A549 treated with ZK216348 at 1 μM for 4 hours (cell line): Measurements from ENCODE around the gene ZNF512. TPM values are rescaled to one million over a fixed set of nuclear protein-coding genes. Genes with fewer than 3 reads are reported as not detected.

Experiments
- total RNA-seq: library from RNA; stranded (reverse); fragments of 200-300 nt; extraction: Qiagen RNA extraction; gene quantifications from 5 replicates; pipeline ENCODE4 v1.2.3, GENCODE V29; 2022; ENCODE audit warnings: low read depth

Gene ZNF512
- total RNA-seq: 15.5 to 19.4 TPM (median 18.4 TPM) in 5 replicates

GRCh38 chr2:27582695-27583389 is at the start of gene ZNF512:
TSS of gene ZNF512 (plus strand) at chr2:27583042. CDS start at chr2:27583113, 71 bp downstream.

DNA sequence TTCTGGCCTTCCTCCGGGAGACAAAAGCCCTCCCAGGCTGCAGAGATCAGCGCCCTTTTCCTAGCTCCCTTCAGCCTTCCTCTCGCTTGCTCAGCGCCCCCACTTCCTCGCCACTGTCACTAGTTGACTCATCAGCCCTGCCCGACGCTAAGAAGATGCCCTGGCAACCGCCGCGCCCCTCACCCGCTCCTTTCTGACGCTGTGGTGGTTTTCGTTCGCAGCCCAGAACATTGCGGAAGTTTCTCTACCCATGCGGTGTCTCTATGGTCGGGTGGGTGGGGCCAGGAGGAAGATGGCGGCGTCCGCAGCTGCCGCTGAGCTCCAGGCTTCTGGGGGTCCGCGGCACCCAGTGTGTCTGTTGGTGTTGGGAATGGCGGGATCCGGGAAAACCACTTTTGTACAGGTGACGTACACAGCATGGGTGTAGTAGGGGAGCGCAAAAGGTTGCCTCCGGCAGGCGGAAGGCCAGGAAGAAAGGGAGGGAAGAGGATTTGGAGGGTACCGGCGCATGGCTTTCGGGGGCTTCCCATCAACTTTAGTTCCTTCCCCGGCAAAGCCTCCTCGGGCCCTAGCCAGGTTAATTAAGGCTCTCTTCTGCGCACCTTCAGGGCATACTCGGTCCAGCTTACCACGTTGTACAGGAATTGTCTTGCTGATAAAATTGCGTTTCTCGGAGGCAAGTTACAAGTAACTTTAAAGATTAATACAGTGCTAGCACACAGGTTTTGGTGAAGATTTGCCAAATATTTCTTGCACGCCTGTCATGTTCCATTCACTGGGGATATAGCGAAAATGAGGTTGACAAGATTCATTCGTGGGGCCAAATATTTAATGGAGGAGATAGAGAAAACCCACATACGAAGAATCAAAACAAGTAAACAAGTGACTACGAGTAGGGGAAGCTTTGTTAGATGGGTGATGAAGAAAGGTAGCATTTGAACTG is 46.2 kb downstream of the ZNF512 start, which contains the start of the genes CCDC121 and GPN1:
CCDC121 (minus strand) TSS at position 246 of the 943 bp plus-strand sequence. CDS start 1,213 bp downstream, outside the sequence.
GPN1 (plus strand) TSS at position 284 of the 943 bp plus-strand sequence; CDS start at position 293, 9 bp downstream.

GRCh38 chr2:27663285-27664153 is 80.7 kb downstream of the ZNF512 start, which contains the start of the genes SLC4A1AP and SUPT7L:
TSS of gene SLC4A1AP (plus strand) at chr2:27663889. CDS start at chr2:27663915, 26 bp downstream.
TSS of gene SUPT7L (minus strand) at chr2:27663614. CDS start at chr2:27662192, 1,422 bp downstream.

Other genes with a start within 250 kb of the ZNF512 start
- gene GTF3C2, start 226.3 kb upstream of the ZNF512 start, total RNA-seq: 57.1 to 70.8 TPM (median 62.9 TPM) in 5 replicates
- 54.9 to 66.2 TPM (median 62.1 TPM) in 5 replicates for gene EIF2B4, start 212.7 kb upstream of the ZNF512 start, total RNA-seq
- gene SNX17, start 212.4 kb upstream of the ZNF512 start, total RNA-seq: 123 to 145 TPM (median 138 TPM) in 5 replicates
- gene ZNF513, start 202.3 kb upstream of the ZNF512 start, total RNA-seq: 6.2 to 14.6 TPM (median 14.5 TPM) in 5 replicates
- 148 to 181 TPM (median 176 TPM) in 5 replicates for gene PPM1G, start 173.5 kb upstream of the ZNF512 start, total RNA-seq
- gene NRBP1, start 154.4 kb upstream of the ZNF512 start, total RNA-seq: 111 to 138 TPM (median 135 TPM) in 5 replicates
- gene KRTCAP3, start 140.7 kb upstream of the ZNF512 start, total RNA-seq: 0.64 to 0.94 TPM (median 0.74 TPM) in 5 replicates
- 6.6 to 12.6 TPM (median 8.8 TPM) in 5 replicates for gene IFT172, start 93.3 kb upstream of the ZNF512 start, total RNA-seq
- 3.3 to 6.4 TPM (median 4.1 TPM) in 5 replicates for gene FNDC4, start 87.8 kb upstream of the ZNF512 start, total RNA-seq
- 0.28 to 0.77 TPM (median 0.36 TPM) in 4 of 5 replicates, not detected in the other for gene GCKR, start 86.2 kb upstream of the ZNF512 start, total RNA-seq
- 2.7 to 4.6 TPM (median 4.0 TPM) in 5 replicates for gene CCDC121, start 46.0 kb downstream of the ZNF512 start, total RNA-seq
- gene GPN1, start 46.0 kb downstream of the ZNF512 start, total RNA-seq: 56.4 to 60.1 TPM (median 59.8 TPM) in 5 replicates
- 26.4 to 34.3 TPM (median 32.0 TPM) in 5 replicates for gene SUPT7L, start 80.6 kb downstream of the ZNF512 start, total RNA-seq
- 30.4 to 42.7 TPM (median 31.5 TPM) in 5 replicates for gene SLC4A1AP, start 80.8 kb downstream of the ZNF512 start, total RNA-seq
- 294 to 625 TPM (median 311 TPM) in 5 replicates for gene MRPL33, start 188.7 kb downstream of the ZNF512 start, total RNA-seq